ENCODE measurements around the gene NAB2.

The NAB2 gene

GRCh38 chr12:57094208-57095160 is 5.6 kb downstream of the NAB2 start:
- DNase-seq: no peak

GRCh38 chr12:57095440-57095839 is 6.5 kb downstream of the NAB2 start:
- DNase-seq: no peak

GRCh38 chr12:57096099-57096572 is 7.2 kb downstream of the NAB2 start:
- DNase-seq: no peak

GRCh38 chr12:57096748-57097553 is 8.0 kb downstream of the NAB2 start:
- no peak for DNase-seq

GRCh38 chr12:57097554-57097835 is 8.6 kb downstream of the NAB2 start:
- DNase-seq: peak; percentile 73

GRCh38 chr12:57098546-57098945 is 9.6 kb downstream of the NAB2 start:
- no peak for DNase-seq

GRCh38 chr12:57099047-57099714 is 10.3 kb downstream of the NAB2 start:
- no peak for DNase-seq

GRCh38 chr12:57099766-57100165 is 10.9 kb downstream of the NAB2 start:
- DNase-seq: no peak

GRCh38 chr12:57101892-57102695 is 13.2 kb downstream of the NAB2 start:
- DNase-seq: peak; percentile 70

- DNase-seq: no peak
These were observed 14.9 kb downstream of the NAB2 start for GRCh38 chr12:57103856-57104255.

- no peak for DNase-seq
These were observed 15.5 kb downstream of the NAB2 start for GRCh38 chr12:57104292-57104910.

GRCh38 chr12:57105011-57105753 is 16.3 kb downstream of the NAB2 start:
- no peak for DNase-seq

- DNase-seq: no peak
These were observed 17.3 kb downstream of the NAB2 start for GRCh38 chr12:57106021-57106708.

GRCh38 chr12:57107456-57108155 is 18.7 kb downstream of the NAB2 start:
- no peak for DNase-seq

- no peak for DNase-seq
These were observed 20.5 kb downstream of the NAB2 start for GRCh38 chr12:57109207-57110103.

GRCh38 chr12:57110104-57111030 is 21.5 kb downstream of the NAB2 start:
- peak; percentile 92 for DNase-seq

- DNase-seq: peak; percentile 95
These were observed 22.3 kb downstream of the NAB2 start, which contains the start of gene STAT6 for GRCh38 chr12:57111031-57111734. Gene STAT6 (minus strand): TSS chr12:57111362. CDS start chr12:57108278, 3,084 bp downstream.
